GM12874 (cell line): ENCODE results near the gene CAMTA2.
A peak's percentile ranks its signal among the peaks of the same experiment; 100 is the strongest.

Source experiments
- TF ChIP-seq, protein P1 (sequence below): IDR thresholded peaks from 2 replicates; pipeline ENCODE4 v1.5.1; 2011; ENCODE audit warnings: low read depth, mild to moderate bottlenecking, control low read depth, low read length, moderate library complexity; ENCODE audit not compliant: insufficient read depth

CAMTA2 gene

DNA sequence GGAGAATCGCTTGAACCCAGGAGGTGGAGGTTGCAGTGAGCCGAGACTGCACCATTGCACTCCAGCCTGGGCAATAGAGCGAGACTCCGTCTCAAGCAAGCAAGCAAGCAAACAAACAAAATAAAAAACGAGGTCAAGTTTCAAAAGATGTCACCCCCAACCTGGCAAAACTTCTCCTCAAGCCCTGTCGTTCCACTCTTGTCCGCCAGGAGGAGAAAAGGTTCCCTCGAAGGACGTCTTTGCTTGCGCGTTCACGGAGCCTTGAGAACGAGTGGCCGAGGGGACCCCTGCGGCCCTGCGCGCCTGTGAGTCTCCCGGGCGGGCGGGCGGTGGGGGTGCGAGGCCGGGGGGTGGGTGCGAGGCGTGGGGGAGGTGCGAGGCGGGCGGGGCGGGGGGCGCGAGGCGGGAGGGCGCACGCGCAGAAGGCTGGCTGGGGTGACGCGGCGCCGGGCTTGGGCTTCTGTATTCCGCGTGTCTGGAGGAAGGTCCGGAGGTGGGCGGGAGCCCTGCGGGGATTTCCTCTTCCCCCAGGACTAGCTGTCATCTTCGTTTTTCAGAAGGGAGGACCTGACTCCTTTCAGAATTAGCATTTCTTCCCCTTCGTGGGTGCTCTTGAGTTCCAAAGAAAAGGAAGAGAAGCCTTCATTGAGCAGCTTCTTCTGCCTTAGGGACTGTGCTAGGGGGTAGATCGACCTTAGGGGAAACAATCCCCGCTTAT lies 44.0 kb upstream of the CAMTA2 start:
- TF ChIP-seq, protein P1, sequence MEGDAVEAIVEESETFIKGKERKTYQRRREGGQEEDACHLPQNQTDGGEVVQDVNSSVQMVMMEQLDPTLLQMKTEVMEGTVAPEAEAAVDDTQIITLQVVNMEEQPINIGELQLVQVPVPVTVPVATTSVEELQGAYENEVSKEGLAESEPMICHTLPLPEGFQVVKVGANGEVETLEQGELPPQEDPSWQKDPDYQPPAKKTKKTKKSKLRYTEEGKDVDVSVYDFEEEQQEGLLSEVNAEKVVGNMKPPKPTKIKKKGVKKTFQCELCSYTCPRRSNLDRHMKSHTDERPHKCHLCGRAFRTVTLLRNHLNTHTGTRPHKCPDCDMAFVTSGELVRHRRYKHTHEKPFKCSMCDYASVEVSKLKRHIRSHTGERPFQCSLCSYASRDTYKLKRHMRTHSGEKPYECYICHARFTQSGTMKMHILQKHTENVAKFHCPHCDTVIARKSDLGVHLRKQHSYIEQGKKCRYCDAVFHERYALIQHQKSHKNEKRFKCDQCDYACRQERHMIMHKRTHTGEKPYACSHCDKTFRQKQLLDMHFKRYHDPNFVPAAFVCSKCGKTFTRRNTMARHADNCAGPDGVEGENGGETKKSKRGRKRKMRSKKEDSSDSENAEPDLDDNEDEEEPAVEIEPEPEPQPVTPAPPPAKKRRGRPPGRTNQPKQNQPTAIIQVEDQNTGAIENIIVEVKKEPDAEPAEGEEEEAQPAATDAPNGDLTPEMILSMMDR: peak; percentile 84

- TF ChIP-seq, protein P1: no peak
Observed at GRCh38 chr17:5027916-5028315, 40.4 kb upstream of the CAMTA2 start.

DNA sequence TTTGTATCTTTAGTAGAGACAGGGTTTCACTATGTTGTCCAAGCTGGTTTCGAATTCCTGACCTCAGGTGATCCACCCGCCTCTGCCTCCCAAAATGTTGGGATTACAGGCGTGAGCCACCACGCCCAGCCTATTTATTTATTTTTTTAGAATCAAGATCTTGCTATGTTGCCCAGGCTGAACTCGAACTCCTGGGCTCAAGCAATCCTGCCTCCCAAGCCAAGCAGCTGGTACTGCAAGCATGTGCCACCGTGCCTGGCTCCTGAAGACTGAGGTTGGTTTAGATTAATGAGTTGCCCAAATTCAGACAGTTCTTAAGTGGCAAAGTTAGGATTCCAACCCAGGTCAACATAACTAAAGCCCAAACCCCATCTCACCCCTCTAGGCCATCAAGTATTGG lies 39.8 kb upstream of the CAMTA2 start:
- TF ChIP-seq, protein P1: no peak

DNA sequence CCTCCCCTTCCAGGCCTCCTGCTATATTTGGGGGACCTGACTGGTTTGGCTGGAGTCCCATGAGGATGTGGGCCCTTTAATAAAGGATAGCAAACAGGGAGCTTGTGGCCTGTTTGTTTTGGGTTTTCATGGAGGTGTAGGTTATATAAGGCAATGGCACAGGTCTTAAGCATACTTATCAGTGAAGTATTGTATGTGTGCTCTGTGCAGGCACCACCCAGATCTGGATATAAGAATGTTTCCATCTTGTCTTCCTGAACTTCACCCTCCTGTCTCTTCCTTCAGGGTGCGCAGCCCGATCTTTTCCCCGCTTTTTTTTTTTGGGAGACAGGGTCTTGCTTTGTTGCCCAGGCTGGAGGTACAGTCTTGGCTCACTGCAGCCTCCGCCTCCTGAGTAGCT lies 37.1 kb upstream of the CAMTA2 start:
- TF ChIP-seq, protein P1: no peak

GRCh38 chr17:5023588-5024147 lies 36.2 kb upstream of the CAMTA2 start:
- TF ChIP-seq, protein P1: no peak

DNA sequence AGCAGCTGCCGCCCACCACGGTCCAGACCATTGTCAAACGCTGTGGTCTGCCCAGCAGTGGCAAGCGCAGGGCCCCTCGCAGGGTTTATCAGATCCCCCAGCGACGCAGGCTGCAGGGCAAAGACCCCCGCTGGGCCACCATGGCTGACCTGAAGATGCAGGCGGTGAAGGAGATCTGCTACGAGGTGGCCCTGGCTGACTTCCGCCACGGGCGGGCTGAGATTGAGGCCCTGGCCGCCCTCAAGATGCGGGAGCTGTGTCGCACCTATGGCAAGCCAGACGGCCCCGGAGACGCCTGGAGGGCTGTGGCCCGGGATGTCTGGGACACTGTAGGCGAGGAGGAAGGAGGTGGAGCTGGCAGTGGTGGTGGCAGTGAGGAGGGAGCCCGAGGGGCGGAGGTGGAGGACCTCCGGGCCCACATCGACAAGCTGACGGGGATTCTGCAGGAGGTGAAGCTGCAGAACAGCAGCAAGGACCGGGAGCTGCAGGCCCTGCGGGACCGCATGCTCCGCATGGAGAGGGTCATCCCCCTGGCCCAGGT lies 34.8 kb upstream of the CAMTA2 start:
- TF ChIP-seq, protein P1: no peak

DNA sequence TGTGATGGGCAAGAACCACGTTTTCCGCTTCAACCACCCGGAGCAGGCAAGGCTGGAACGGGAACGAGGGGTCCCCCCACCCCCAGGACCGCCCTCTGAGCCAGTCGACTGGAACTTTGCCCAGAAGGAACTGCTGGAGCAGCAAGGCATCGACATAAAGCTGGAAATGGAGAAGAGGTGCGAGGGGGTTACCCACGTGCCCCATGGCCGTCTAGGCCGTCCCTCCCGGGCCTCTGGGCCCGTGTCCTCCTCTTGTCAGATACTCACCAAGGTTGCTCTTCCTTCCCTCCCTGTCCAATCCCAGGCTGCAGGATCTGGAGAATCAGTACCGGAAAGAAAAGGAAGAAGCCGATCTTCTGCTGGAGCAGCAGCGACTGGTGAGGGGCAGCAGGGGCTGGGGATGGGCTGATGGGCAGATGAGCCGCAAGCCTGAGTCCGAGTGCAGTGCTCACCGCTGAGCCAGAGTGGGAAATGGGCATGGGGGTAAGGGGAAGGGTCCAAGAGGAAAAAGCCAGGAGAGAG lies 33.1 kb upstream of the CAMTA2 start:
- TF ChIP-seq, protein P1: no peak
